IMR-90 (cell line): Measurements from ENCODE around the gene PTPN3. TPM values are rescaled to one million over a fixed set of nuclear protein-coding genes. Genes with fewer than 3 reads are reported as not detected.

Experiments used
- ATAC-seq: fragments of 200-7000 bp; cut with Tn5 transposase; 2 replicates; pipeline ENCODE4 v1.9.1; 2020; ENCODE audit warnings: low read depth, mild to moderate bottlenecking, moderate library complexity
- BruUV-seq: library from RNA; stranded (reverse); fragments of 400-500 nt; replicated peaks from 2 replicates; lab custom pipeline; 2021; lab: Mats Ljungman, UMichigan
- CTCF ChIA-PET: fragments of 300-600 bp; formaldehyde crosslinking; extraction: SDS; loops from one replicate; lab custom pipeline; 2021; ENCODE audit warnings: antibody characterized with exemption; lab: Yijun Ruan, JAX
- POLR2A ChIA-PET: fragments of 300-600 bp; sonication (Branson Sonifier 250); formaldehyde crosslinking; loops from one replicate; lab custom pipeline; 2022; ENCODE audit warnings: antibody characterized with exemption; ENCODE audit not compliant: unreplicated experiment; lab: Charles Lee
- DNase-seq: peaks from one replicate; pipeline ENCODE4 v3.0.0; 2013
- H2AFZ ChIP-seq: replicated peaks from 2 replicates; pipeline ENCODE3; 2013; ENCODE audit warnings: low read length, mild to moderate bottlenecking; ENCODE audit not compliant: poor library complexity
- H2AK5ac ChIP-seq: 2 replicates; pipeline ENCODE4 v1.6.1; 2013; ENCODE audit warnings: low read depth, low read length, inconsistent platforms
- H2AK9ac ChIP-seq: replicated peaks from 2 replicates; pipeline ENCODE3; 2013; ENCODE audit warnings: mild to moderate bottlenecking, low read depth, low read length, moderate library complexity; ENCODE audit not compliant: poor library complexity
- H2BK120ac ChIP-seq: 2 replicates; pipeline ENCODE4 v1.6.1; 2013; ENCODE audit warnings: low read depth, low read length, inconsistent platforms
- H2BK15ac ChIP-seq: 3 replicates; pipeline ENCODE4 v1.6.1; 2013; ENCODE audit warnings: low read depth, low read length, inconsistent platforms
- H2BK20ac ChIP-seq: 2 replicates; pipeline ENCODE4 v1.6.1; 2013; ENCODE audit warnings: low read depth, mild to moderate bottlenecking, inconsistent platforms, low read length, moderate library complexity
- H2BK5ac ChIP-seq: 2 replicates; pipeline ENCODE4 v1.6.1; 2013; ENCODE audit warnings: mild to moderate bottlenecking, low read depth, low read length, inconsistent platforms; ENCODE audit not compliant: poor library complexity, severe bottlenecking
- H3K14ac ChIP-seq: replicated peaks from 2 replicates; pipeline ENCODE4 v1.6.1; 2013; ENCODE audit warnings: low read depth, low read length, inconsistent platforms
- H3K18ac ChIP-seq: 2 replicates; pipeline ENCODE4 v1.6.1; 2013; ENCODE audit warnings: low read depth, low read length, control low read depth
- H3K23ac ChIP-seq: 2 replicates; pipeline ENCODE4 v1.6.1; 2013; ENCODE audit warnings: low read depth, low read length, inconsistent platforms
- H3K27ac ChIP-seq: 2 replicates; pipeline ENCODE4 v1.5.1; 2013; ENCODE audit warnings: mild to moderate bottlenecking, control low read depth, low read length; ENCODE audit not compliant: insufficient read depth
- H3K27me3 ChIP-seq: 2 replicates; pipeline ENCODE4 v1.6.1; 2013; ENCODE audit warnings: low read length; ENCODE audit not compliant: control insufficient read depth, insufficient read depth
- H3K36me3 ChIP-seq: 2 replicates; pipeline ENCODE4 v1.6.1; 2013; ENCODE audit warnings: low read length, mixed read lengths; ENCODE audit not compliant: control insufficient read depth, insufficient read depth
- H3K4ac ChIP-seq: 2 replicates; pipeline ENCODE4 v1.6.1; 2013; ENCODE audit warnings: low read depth, low read length, inconsistent platforms
- H3K4me1 ChIP-seq: 2 replicates; pipeline ENCODE4 v1.6.1; 2013; ENCODE audit warnings: low read length, mixed read lengths; ENCODE audit not compliant: control insufficient read depth, insufficient read depth
- H3K4me2 ChIP-seq: 2 replicates; pipeline ENCODE4 v1.6.1; 2013; ENCODE audit warnings: low read depth, mild to moderate bottlenecking, control low read depth, low read length, moderate library complexity
- H3K4me3 ChIP-seq: 2 replicates; pipeline ENCODE4 v1.5.1; 2013; ENCODE audit warnings: low read depth, mild to moderate bottlenecking, control low read depth, low read length, moderate library complexity; ENCODE audit not compliant: insufficient read depth
- H3K56ac ChIP-seq: 2 replicates; pipeline ENCODE4 v1.6.1; 2013; ENCODE audit warnings: low read length, inconsistent platforms; ENCODE audit not compliant: insufficient read depth; ENCODE audit errors: extremely low read depth
- H3K79me1 ChIP-seq, 2 experiments: 2 replicates each; pipeline ENCODE4 v1.6.1; 2013; ENCODE audit warnings: low read length in 2 of 2, inconsistent platforms in 1 of 2, low read depth in 1 of 2
- H3K9ac ChIP-seq: 2 replicates; pipeline ENCODE4 v1.6.1; 2013; ENCODE audit warnings: low read depth, low read length, control low read depth
- H3K9me1 ChIP-seq: 2 replicates; pipeline ENCODE4 v1.6.1; 2013; ENCODE audit warnings: low read length, inconsistent platforms; ENCODE audit not compliant: insufficient read depth
- H3K9me3 ChIP-seq: 2 replicates; pipeline ENCODE4 v1.6.1; 2013; ENCODE audit warnings: low read length; ENCODE audit not compliant: control insufficient read depth, insufficient read depth
- H4K20me1 ChIP-seq: 2 replicates; pipeline ENCODE4 v1.6.1; 2013; ENCODE audit warnings: low read length, inconsistent platforms; ENCODE audit not compliant: insufficient read depth
- H4K5ac ChIP-seq: 2 replicates; pipeline ENCODE4 v1.6.1; 2013; ENCODE audit warnings: mild to moderate bottlenecking, low read depth, low read length, control low read depth
- H4K8ac ChIP-seq, 2 experiments: 2 replicates each; pipeline ENCODE4 v1.6.1; 2013; ENCODE audit warnings: low read depth in 2 of 2, low read length in 2 of 2, control low read depth in 1 of 2, inconsistent platforms in 1 of 2
- H4K91ac ChIP-seq: 2 replicates; pipeline ENCODE4 v1.6.1; 2013; ENCODE audit warnings: low read depth, low read length, inconsistent platforms; ENCODE audit not compliant: insufficient read depth
- BHLHE40 ChIP-seq: fragments of 150-350 bp; IDR thresholded peaks from 2 replicates; pipeline ENCODE4 v1.6.1; 2016; ENCODE audit warnings: mild to moderate bottlenecking, low read depth, low read length
- CEBPB ChIP-seq: IDR thresholded peaks from 2 replicates; pipeline ENCODE4 v1.6.1; 2012; ENCODE audit warnings: low read depth, low read length, improper control_type of control experiment
- CHD1 ChIP-seq: IDR thresholded peaks from 2 replicates; pipeline ENCODE4 v1.6.1; 2012; ENCODE audit warnings: low read depth, low read length, improper control_type of control experiment
- CTCF ChIP-seq: conservative IDR thresholded peaks from 2 replicates; pipeline ENCODE4 v1.5.1; 2012; ENCODE audit warnings: mild to moderate bottlenecking, low read depth, low read length, improper control_type of control experiment
- ELK1 ChIP-seq: fragments of 150-350 bp; IDR thresholded peaks from 2 replicates; pipeline ENCODE4 v1.6.1; 2016; ENCODE audit warnings: low read depth, mild to moderate bottlenecking, low read length, moderate library complexity, borderline replicate concordance
- FOS ChIP-seq: fragments of 150-350 bp; IDR thresholded peaks from 2 replicates; pipeline ENCODE4 v1.6.1; 2016; ENCODE audit warnings: low read depth, low read length
- MAFK ChIP-seq: IDR thresholded peaks from 2 replicates; pipeline ENCODE4 v1.6.1; 2012; ENCODE audit warnings: low read depth, low read length, improper control_type of control experiment
- MAZ ChIP-seq: IDR thresholded peaks from 2 replicates; pipeline ENCODE4 v1.6.1; 2012; ENCODE audit warnings: low read depth, mild to moderate bottlenecking, low read length, improper control_type of control experiment, moderate library complexity, borderline replicate concordance
- MXI1 ChIP-seq: IDR thresholded peaks from 2 replicates; pipeline ENCODE4 v1.6.1; 2012; ENCODE audit warnings: low read depth, mild to moderate bottlenecking, low read length, moderate library complexity, borderline replicate concordance
- NFE2L2 ChIP-seq: fragments of 150-350 bp; IDR thresholded peaks from 2 replicates; pipeline ENCODE4 v1.6.1; 2016; ENCODE audit warnings: low read depth, mild to moderate bottlenecking, low read length
- POLR2A ChIP-seq: IDR thresholded peaks from 2 replicates; pipeline ENCODE4 v1.6.1; 2012; ENCODE audit warnings: mild to moderate bottlenecking, low read depth, low read length
- RAD21 ChIP-seq: IDR thresholded peaks from 2 replicates; pipeline ENCODE4 v1.6.1; 2012; ENCODE audit warnings: low read length, improper control_type of control experiment
- RCOR1 ChIP-seq: IDR thresholded peaks from 2 replicates; pipeline ENCODE4 v1.6.1; 2012; ENCODE audit warnings: mild to moderate bottlenecking, low read length, improper control_type of control experiment; ENCODE audit not compliant: insufficient replicate concordance
- RFX5 ChIP-seq: IDR thresholded peaks from 2 replicates; pipeline ENCODE4 v1.8.0; 2012; ENCODE audit warnings: low read depth, mild to moderate bottlenecking, low read length, moderate library complexity
- SMC3 ChIP-seq: fragments of 150-350 bp; IDR thresholded peaks from 2 replicates; pipeline ENCODE4 v1.6.1; 2016; ENCODE audit warnings: low read depth, mild to moderate bottlenecking, antibody characterized with exemption, low read length, moderate library complexity
- USF2 ChIP-seq: fragments of 150-350 bp; IDR thresholded peaks from 2 replicates; pipeline ENCODE4 v1.6.1; 2017; ENCODE audit warnings: mild to moderate bottlenecking, antibody characterized with exemption, low read length, low read depth
- WGBS, 2 experiments: methylation state at CpG; one replicate each; pipeline versions ENCODE4 v1.1.5 to v1.1.7; 2013; ENCODE audit warnings: missing lambda C conversion rate in 2 of 2; ENCODE audit not compliant: insufficient read length in 1 of 2; ENCODE audit errors: extremely low coverage in 2 of 2; 5-methylcytosine and 5-hydroxymethylcytosine counted together
- dilution Hi-C: fragments of 300-500 bp; cut with HindIII; formaldehyde crosslinking; loops from one replicate; pipeline ENCODE4 v1.14.3; 2018; ENCODE audit warnings: low sequenced_read_pairs; ENCODE audit not compliant: unreplicated experiment
- in situ Hi-C: fragments of 300-500 bp; cut with MboI; formaldehyde crosslinking; loops from 3 replicates; pipeline ENCODE4 v1.14.3; 2019; ENCODE audit warnings: low sequenced_read_pairs, inconsistent platforms, mixed read lengths
- intact Hi-C: fragments of 100-400 bp; cut with micrococcal nuclease; formaldehyde crosslinking; loops from 2 replicates; pipeline ENCODE4 v1.10.0; 2022
- polyA plus RNA-seq, 3 experiments: library from polyadenylated mRNA; depleted of rRNA; stranded (reverse); fragments of >200 nt; gene quantifications; 2 replicates each; pipeline ENCODE4 v1.2.3, GENCODE V29; 2012; ENCODE audit warnings: low replicate concordance in 1 of 3
- total RNA-seq: library from RNA; depleted of rRNA; stranded (reverse); fragments of >200 nt; gene quantifications from 2 replicates; pipeline ENCODE4 v1.2.3, GENCODE V29; 2012

PTPN3 gene
- total and polyA plus RNA-seq, 2 of the 4 experiments (the other 2 are of a cell fraction), result 0.72 to 0.89 TPM

GRCh38 chr9:109335121-109335520, 163.0 kb downstream of the PTPN3 start:
- no peak overlapping the region for H2BK5ac ChIP-seq
- no CpG with 5 or more reads among the region's 7 CpGs for WGBS, 2 experiments
- no peaks in the 10 kb centered on the region for H4K20me1 ChIP-seq
- no peak overlapping the region for H2AK9ac ChIP-seq
- H3K4me1 ChIP-seq, result no peaks in the 10 kb centered on the region
- no peak overlapping the region for H4K5ac ChIP-seq
- H3K79me1 ChIP-seq, result no peaks in the 10 kb centered on the region
- no peaks in the 10 kb centered on the region for H3K9me1 ChIP-seq
- no peak overlapping the region for H3K23ac ChIP-seq
- no peak overlapping the region for H2AK5ac ChIP-seq
- H3K4ac ChIP-seq, result no peak overlapping the region
- no peak overlapping the region for H3K9ac ChIP-seq
- H3K4me3 ChIP-seq, result no peak overlapping the region
- in situ Hi-C loops, result no loop called here
- H4K8ac ChIP-seq, result no peak overlapping the region
- POLR2A ChIA-PET, result no interaction called here
- dilution Hi-C loops, result no loop called here
- H2BK20ac ChIP-seq, result no peak overlapping the region
- H3K36me3 ChIP-seq, result no peaks in the 10 kb centered on the region
- H2BK15ac ChIP-seq, result no peak overlapping the region
- DNase-seq (no peak), ATAC-seq (no peak)
- no peak overlapping the region for H2BK120ac ChIP-seq
- intact Hi-C loops, result no loop called here
- H3K56ac ChIP-seq, result no peak overlapping the region
- no peak overlapping the region for H3K14ac ChIP-seq
- TF ChIP-seq CEBPB (no peak), BHLHE40 (no peak), SMC3 (no peak), MAZ (no peak), RAD21 (no peak), CHD1 (no peak), RFX5 (no peak), USF2 (no peak), FOS (no peak), NFE2L2 (no peak), POLR2A (no peak), RCOR1 (no peak), ELK1 (no peak), MAFK (no peak), MXI1 (no peak), CTCF (no peak)
- no peak overlapping the region for H2AFZ ChIP-seq
- no peak overlapping the region for H3K18ac ChIP-seq
- no peaks in the 10 kb centered on the region for H3K9me3 ChIP-seq
- H4K91ac ChIP-seq, result no peak overlapping the region
- CTCF ChIA-PET, result no interaction called here
- H3K4me2 ChIP-seq, result no peak overlapping the region
- H3K27me3 ChIP-seq, result peaks cover 8% of the 10 kb centered on the region
- BruUV-seq, result no TSS peak
- H3K27ac ChIP-seq, result no peak overlapping the region
